Endothelial cell of umbilical vein (primary cell): ENCODE data around the gene CHD5. TPM values are rescaled to one million over a fixed set of nuclear protein-coding genes. Genes with fewer than 3 reads are reported as not detected.

Experiments
- BruUV-seq: library from RNA; stranded (reverse); fragments of 400-500 nt; replicated peaks from 2 replicates; lab custom pipeline; 2021; lab: Mats Ljungman, UMichigan
- CTCF ChIA-PET: fragments of 300-600, 350-600 bp; sonication (Branson Sonifier 250); formaldehyde crosslinking; loops from one replicate; lab custom pipeline; 2021; ENCODE audit warnings: antibody characterized with exemption, inconsistent platforms; lab: Charles Lee
- POLR2A ChIA-PET: fragments of 300-600, 350-600 bp; sonication (Branson Sonifier 250); formaldehyde crosslinking; loops from one replicate; lab custom pipeline; 2021; ENCODE audit warnings: antibody characterized with exemption, inconsistent platforms; lab: Charles Lee
- DNase-seq: peaks from one replicate; pipeline ENCODE4 v3.0.0-alpha.2; 2011; ENCODE audit warnings: low read depth, low spot score
- FAIRE-seq: peaks from 2 replicates; lab custom pipeline; 2011; peaks lifted over from hg19 to GRCh38; lab: Jason Lieb, UNC
- H2AFZ ChIP-seq: 2 replicates; pipeline ENCODE4 v1.6.0; 2012; ENCODE audit warnings: low read depth, low read length, control low read depth, inconsistent platforms
- H3K27ac ChIP-seq: 2 replicates; pipeline ENCODE4 v1.5.1; 2011; ENCODE audit warnings: low read depth, mild to moderate bottlenecking, control low read depth, low read length, moderate library complexity; ENCODE audit not compliant: insufficient read depth
- H3K27me3 ChIP-seq, 2 experiments: 2 replicates each; pipeline versions ENCODE4 v1.6.0 to v1.6.1; 2011; ENCODE audit warnings: low read length in 2 of 2, mixed read lengths in 1 of 2; ENCODE audit not compliant: control insufficient read depth in 2 of 2, insufficient read depth in 2 of 2
- H3K36me3 ChIP-seq, 2 experiments: 2 replicates in 1 of 2; 3 replicates in 1 of 2; pipeline ENCODE4 v1.5.1; 2011; ENCODE audit warnings: low read length in 2 of 2, mild to moderate bottlenecking in 1 of 2, moderate library complexity in 1 of 2; ENCODE audit not compliant: control insufficient read depth in 2 of 2, insufficient read depth in 2 of 2; ENCODE audit errors: extremely low read depth in 1 of 2
- H3K4me1 ChIP-seq: 3 replicates; pipeline ENCODE4 v1.5.1; 2011; ENCODE audit warnings: mild to moderate bottlenecking, low read length; ENCODE audit not compliant: control insufficient read depth, insufficient read depth; ENCODE audit errors: extremely low read depth
- H3K4me2 ChIP-seq: 2 replicates; pipeline ENCODE4 v1.6.1; 2011; ENCODE audit warnings: low read length, control low read depth, mixed read lengths; ENCODE audit not compliant: insufficient read depth
- H3K4me3 ChIP-seq, 3 experiments: fragments of 200-600 bp in 1 of 3; sonication (generic), shearing (Covaris generic) in 1 of 3; replicated peaks in 1 of 3; 2 replicates each; pipeline ENCODE4 v1.5.1; 2011 to 2016; ENCODE audit warnings: control low read depth in 3 of 3, low read length in 3 of 3, mild to moderate bottlenecking in 2 of 3, inconsistent platforms in 1 of 3, low read depth in 1 of 3, moderate library complexity in 1 of 3; ENCODE audit not compliant: insufficient read depth in 1 of 3
- H3K79me2 ChIP-seq: 2 replicates; pipeline ENCODE4 v1.6.0; 2012; ENCODE audit warnings: low read length, inconsistent platforms; ENCODE audit not compliant: control insufficient read depth, insufficient read depth
- H3K9ac ChIP-seq: replicated peaks from 2 replicates; pipeline ENCODE3; 2011; ENCODE audit warnings: low read length, control low read depth; ENCODE audit not compliant: insufficient read depth; ENCODE audit errors: extremely low read depth
- H3K9me1 ChIP-seq: replicated peaks from 3 replicates; pipeline ENCODE4 v1.6.0; 2011; ENCODE audit warnings: mild to moderate bottlenecking, low read length; ENCODE audit not compliant: control insufficient read depth, insufficient read depth; ENCODE audit errors: extremely low read depth
- H3K9me3 ChIP-seq: replicated peaks from 2 replicates; pipeline ENCODE4 v1.5.1; 2012; ENCODE audit warnings: low read length, inconsistent platforms; ENCODE audit not compliant: control insufficient read depth, insufficient read depth
- H4K20me1 ChIP-seq: replicated peaks from 2 replicates; pipeline ENCODE3; 2011; ENCODE audit warnings: mild to moderate bottlenecking, low read length; ENCODE audit not compliant: control insufficient read depth, insufficient read depth; ENCODE audit errors: extremely low read depth
- CTCF ChIP-seq, 2 donors: IDR thresholded peaks; 1 replicate in 1 of 2; 2 replicates in 1 of 2; pipeline ENCODE4 v1.5.1; 2011; ENCODE audit warnings: low read length in 2 of 2, mild to moderate bottlenecking in 2 of 2, moderate library complexity in 2 of 2, control low read depth in 1 of 2, inconsistent platforms in 1 of 2, low read depth in 1 of 2; ENCODE audit not compliant: insufficient read depth in 1 of 2; ENCODE audit errors: extremely low read depth in 1 of 2
- EZH2 ChIP-seq: IDR thresholded peaks from 2 replicates; pipeline ENCODE4 v1.6.1; 2012; ENCODE audit warnings: borderline replicate concordance, low read depth, mild to moderate bottlenecking, moderate library complexity, low read length, inconsistent platforms; ENCODE audit not compliant: severe bottlenecking
- GATA2 ChIP-seq: IDR thresholded peaks from 2 replicates; pipeline ENCODE4 v1.7.0; 2011; ENCODE audit warnings: low read depth, mild to moderate bottlenecking, moderate library complexity, mixed read lengths, low read length; ENCODE audit not compliant: insufficient read length, insufficient read depth
- JUN ChIP-seq: IDR thresholded peaks from 2 replicates; pipeline ENCODE4 v1.6.1; 2011; ENCODE audit warnings: borderline replicate concordance, low read depth; ENCODE audit not compliant: insufficient read length, insufficient read depth
- POLR2AphosphoS5 ChIP-seq: IDR thresholded peaks from 2 replicates; pipeline ENCODE4 v1.6.1; 2012; ENCODE audit warnings: low read depth, mild to moderate bottlenecking, control low read depth, low read length, moderate library complexity; ENCODE audit not compliant: insufficient read depth
- dilution Hi-C: fragments of 300-500 bp; cut with MboI; formaldehyde crosslinking; loops from one replicate; pipeline ENCODE4 v1.15.0; 2019; ENCODE audit warnings: low sequenced_read_pairs; ENCODE audit not compliant: extremely low pct_ligation_motif_present
- intact Hi-C: fragments of 100-400 bp; cut with micrococcal nuclease; formaldehyde crosslinking; loops from one replicate; pipeline ENCODE4 v1.10.0; 2022
- polyA plus RNA-seq, 4 experiments: library from polyadenylated mRNA; depleted of rRNA in 3 of 4; stranded (reverse) in 3 of 4; unstranded in 1 of 4; fragments of >200 nt; gene quantifications; 2 replicates each; pipeline versions ENCODE4 v1.2.1 to v1.2.3, GENCODE V29; 2011 to 2012; ENCODE audit warnings: missing spikeins in 1 of 4
- total RNA-seq: library from RNA; stranded (reverse); gene quantifications from 2 replicates; pipeline ENCODE4 v1.2.3, GENCODE V29; 2021

CHD5 gene
- total and polyA plus RNA-seq, 2 donors (not counting 3 experiments of a cell fraction or from before 2014, with no cell fraction given): 0.04 to 0.11 TPM

GRCh38 chr1:6225651-6226050 is 45.5 kb upstream of the CHD5 start:
- peaks cover 8 to 23% of the 10 kb centered on the region in 2 experiments for H3K36me3 ChIP-seq
- no peak overlapping the region for H3K4me2 ChIP-seq
- POLR2A ChIA-PET: no interaction called here
- dilution Hi-C loops (no loop called here), intact Hi-C loops (no loop called here)
- FAIRE-seq (no peak), DNase-seq (no peak)
- no peak overlapping the region for H3K4me3 ChIP-seq
- H3K9me3 ChIP-seq: no peaks in the 10 kb centered on the region
- H4K20me1 ChIP-seq: no peaks in the 10 kb centered on the region
- no peak overlapping the region for H3K9ac ChIP-seq
- H3K4me1 ChIP-seq: no peaks in the 10 kb centered on the region
- TF ChIP-seq CTCF (IDR thresholded peaks at IDR 0.05; ENCODE audit: extremely low read depth in 1 of 2, insufficient read depth in 1 of 2, low read depth in 1 of 2, low read length in 2 of 2) (no peak), POLR2AphosphoS5 (no peak), EZH2 (no peak), GATA2 (no peak), JUN (no peak)
- no peaks in the 10 kb centered on the region for H3K9me1 ChIP-seq
- H3K79me2 ChIP-seq: peaks cover 6% of the 10 kb centered on the region
- H2AFZ ChIP-seq: no peak overlapping the region
- H3K27ac ChIP-seq: no peak overlapping the region
- CTCF ChIA-PET: interaction anchor here (1.0 to 1.3 kb wide), 2 partner anchors 20 to 211 kb away, joined by 3 to 8 read pairs; partner anchors contain the start of gene RNF207
- no TSS peak for BruUV-seq
- no peaks in the 10 kb centered on the region for H3K27me3 ChIP-seq
